ENCODE data around the gene SPECC1. TPM values are rescaled to one million over a fixed set of nuclear protein-coding genes. Genes with fewer than 3 reads are reported as not detected.
"Not testable (repeated sequence)": the region's sequence is repeated elsewhere in the genome, so short reads cannot be mapped to it uniquely, and the experiment has no call there.

The SPECC1 gene
- total RNA-seq, 1 experiment from 2014 or later = 19.0 TPM

GRCh38 chr17:20225162-20226115 lies 216.3 kb downstream of the SPECC1 start:
- DNase-seq (ENCODE audit: extremely low read depth, low read depth) = no peak

GRCh38 chr17:20226814-20227482 lies 217.8 kb downstream of the SPECC1 start:
- DNase-seq (ENCODE audit: extremely low read depth, low read depth) = peak; percentile 74

GRCh38 chr17:20227720-20228370 lies 218.7 kb downstream of the SPECC1 start:
- DNase-seq (ENCODE audit: extremely low read depth, low read depth) = not testable (repeated sequence)

- DNase-seq (ENCODE audit: extremely low read depth, low read depth) = no peak
Measured at GRCh38 chr17:20228410-20228809, 219.3 kb downstream of the SPECC1 start.

GRCh38 chr17:20228860-20229259 lies 219.7 kb downstream of the SPECC1 start:
- no peak for DNase-seq (ENCODE audit: extremely low read depth, low read depth)

- no peak for DNase-seq (ENCODE audit: extremely low read depth, low read depth)
Measured at GRCh38 chr17:20230924-20231323, 221.8 kb downstream of the SPECC1 start.

- no peak for DNase-seq (ENCODE audit: extremely low read depth, low read depth)
Measured at GRCh38 chr17:20232611-20233010, 223.5 kb downstream of the SPECC1 start.

GRCh38 chr17:20234276-20234675 lies 225.1 kb downstream of the SPECC1 start:
- no peak for DNase-seq (ENCODE audit: extremely low read depth, low read depth)

- DNase-seq (ENCODE audit: extremely low read depth, low read depth) = no peak
Measured at GRCh38 chr17:20235747-20236146, 226.6 kb downstream of the SPECC1 start.

GRCh38 chr17:20236578-20237227 lies 227.5 kb downstream of the SPECC1 start:
- DNase-seq (ENCODE audit: extremely low read depth, low read depth) = no peak

GRCh38 chr17:20239776-20240175 lies 230.6 kb downstream of the SPECC1 start:
- not testable (repeated sequence) for DNase-seq (ENCODE audit: extremely low read depth, low read depth)

GRCh38 chr17:20241855-20242254 lies 232.7 kb downstream of the SPECC1 start:
- no peak for DNase-seq (ENCODE audit: extremely low read depth, low read depth)

GRCh38 chr17:20242271-20242670 lies 233.1 kb downstream of the SPECC1 start:
- no peak for DNase-seq (ENCODE audit: extremely low read depth, low read depth)

GRCh38 chr17:20243524-20243923 lies 234.4 kb downstream of the SPECC1 start:
- DNase-seq (ENCODE audit: extremely low read depth, low read depth) = no peak

GRCh38 chr17:20244671-20245070 lies 235.5 kb downstream of the SPECC1 start:
- DNase-seq (ENCODE audit: extremely low read depth, low read depth) = no peak

GRCh38 chr17:20246692-20247091 lies 237.5 kb downstream of the SPECC1 start:
- DNase-seq (ENCODE audit: extremely low read depth, low read depth) = no peak

GRCh38 chr17:20253323-20253722 lies 244.2 kb downstream of the SPECC1 start:
- no peak for DNase-seq (ENCODE audit: extremely low read depth, low read depth)

- no peak for DNase-seq (ENCODE audit: extremely low read depth, low read depth)
Measured at GRCh38 chr17:20254541-20254940, 245.4 kb downstream of the SPECC1 start.

- DNase-seq (ENCODE audit: extremely low read depth, low read depth) = no peak
Measured at GRCh38 chr17:20256144-20256543, 247.0 kb downstream of the SPECC1 start.

- no peak for DNase-seq (ENCODE audit: extremely low read depth, low read depth)
Measured at GRCh38 chr17:20257008-20257407, 247.8 kb downstream of the SPECC1 start.

GRCh38 chr17:20257798-20258197 lies 248.6 kb downstream of the SPECC1 start:
- DNase-seq (ENCODE audit: extremely low read depth, low read depth) = no peak

Measured in NCI-H460 (cell line).